Raji (cell line): ENCODE results near the gene SAV1.

Source experiments
- POLR2A ChIP-seq: IDR thresholded peaks from 2 replicates; pipeline ENCODE4 v1.6.1; 2011; ENCODE audit warnings: low read depth, low read length, control low read depth; ENCODE audit not compliant: insufficient read depth

The SAV1 gene

GRCh38 chr14:50622978-50623377, 45.1 kb downstream of the SAV1 start:
- no peak for TF ChIP-seq POLR2A

GRCh38 chr14:50620341-50620740, 47.8 kb downstream of the SAV1 start:
- no peak for TF ChIP-seq POLR2A

- no peak for TF ChIP-seq POLR2A
Measured at GRCh38 chr14:50619569-50620141, 48.5 kb downstream of the SAV1 start.

GRCh38 chr14:50616275-50616674, 51.8 kb downstream of the SAV1 start:
- no peak for TF ChIP-seq POLR2A

GRCh38 chr14:50615552-50615951, 52.6 kb downstream of the SAV1 start:
- TF ChIP-seq POLR2A: no peak

GRCh38 chr14:50615056-50615455, 53.0 kb downstream of the SAV1 start:
- TF ChIP-seq POLR2A: no peak

- TF ChIP-seq POLR2A: no peak
Measured at GRCh38 chr14:50612806-50613205, 55.3 kb downstream of the SAV1 start.

GRCh38 chr14:50610465-50610864, 57.6 kb downstream of the SAV1 start:
- no peak for TF ChIP-seq POLR2A

GRCh38 chr14:50608302-50608851, 59.7 kb downstream of the SAV1 start:
- TF ChIP-seq POLR2A: no peak

GRCh38 chr14:50607761-50608160, 60.3 kb downstream of the SAV1 start:
- TF ChIP-seq POLR2A: no peak

- no peak for TF ChIP-seq POLR2A
Measured at GRCh38 chr14:50607181-50607580, 60.9 kb downstream of the SAV1 start.

- no peak for TF ChIP-seq POLR2A
Measured at GRCh38 chr14:50606468-50606867, 61.6 kb downstream of the SAV1 start.

- no peak for TF ChIP-seq POLR2A
Measured at GRCh38 chr14:50605766-50606165, 62.3 kb downstream of the SAV1 start.

GRCh38 chr14:50603565-50603964, 64.5 kb downstream of the SAV1 start:
- no peak for TF ChIP-seq POLR2A

- TF ChIP-seq POLR2A: no peak
Measured at GRCh38 chr14:50602035-50602434, 66.1 kb downstream of the SAV1 start.

GRCh38 chr14:50601394-50601793, 66.7 kb downstream of the SAV1 start:
- no peak for TF ChIP-seq POLR2A

GRCh38 chr14:50600849-50601248, 67.3 kb downstream of the SAV1 start:
- no peak for TF ChIP-seq POLR2A

GRCh38 chr14:50599700-50600444, 68.2 kb downstream of the SAV1 start:
- TF ChIP-seq POLR2A: no peak
